Transverse colon (tissue), 4 donors: ENCODE measurements around the gene UPB1. TPM values are rescaled to one million over a fixed set of nuclear protein-coding genes. Genes with fewer than 3 reads are reported as not detected.

Source experiments
- DNase-seq: peaks from one replicate; pipeline ENCODE4 v3.0.0-alpha.2; 2019
- H3K27ac ChIP-seq, 4 donors: fragments of 200-600 bp; sonication (generic); 2 replicates each; pipeline ENCODE4 v1.5.1; 2016 to 2018; ENCODE audit warnings: inconsistent platforms in 4 of 4
- H3K27me3 ChIP-seq: fragments of 200-600 bp; sonication (generic); 2 replicates; pipeline ENCODE4 v1.5.1; 2017; ENCODE audit warnings: inconsistent platforms
- H3K36me3 ChIP-seq, 4 donors: fragments of 200-600 bp; sonication (generic); 2 replicates each; pipeline ENCODE4 v1.5.1; 2017 to 2019; ENCODE audit warnings: inconsistent platforms in 4 of 4
- H3K4me1 ChIP-seq, 4 donors: fragments of 200-600 bp; sonication (generic); 2 replicates each; pipeline ENCODE4 v1.5.1; 2017 to 2020; ENCODE audit warnings: inconsistent platforms in 4 of 4
- H3K4me3 ChIP-seq, 4 donors: fragments of 200-600 bp; sonication (generic); 1 replicate in 1 of 4; 2 replicates in 3 of 4; pipeline versions ENCODE4 v1.5.1 to v1.6.1; 2017 to 2019; ENCODE audit warnings: inconsistent platforms in 4 of 4
- H3K9me3 ChIP-seq, 2 donors: fragments of 200-600 bp; sonication (generic); 2 replicates each; pipeline ENCODE4 v1.5.1; 2017 to 2019; ENCODE audit warnings: inconsistent platforms in 2 of 2
- EP300 ChIP-seq: sonication (generic); formaldehyde crosslinking; IDR thresholded peaks from one replicate; pipeline ENCODE4 v1.6.1; 2017; ENCODE audit warnings: antibody characterized with exemption, low read depth
- POLR2A ChIP-seq: fragments of 450-650 bp; IDR thresholded peaks from one replicate; pipeline ENCODE4 v1.6.1; 2016; ENCODE audit warnings: antibody characterized with exemption, mild to moderate bottlenecking, moderate library complexity
- POLR2AphosphoS5 ChIP-seq, 3 donors: sonication (generic); formaldehyde crosslinking; IDR thresholded peaks; one replicate each; pipeline ENCODE4 v1.6.1; 2016; ENCODE audit warnings: antibody characterized with exemption in 3 of 3
- WGBS, 2 donors: methylation state at CpG; one replicate each; pipeline ENCODE4 v1.1.5; 2018; ENCODE audit warnings: low coverage in 1 of 2; 5-methylcytosine and 5-hydroxymethylcytosine counted together
- in situ Hi-C, 4 donors: fragments of 200-750 bp; cut with MboI; loops; one replicate each; pipeline versions ENCODE4 v1.15.0 to v1.15.1; 2017; ENCODE audit warnings: low sequenced_read_pairs in 3 of 4, low pct_ligation_motif_present in 1 of 4, low pct_unique_long_range_greater_than_20kb in 1 of 4
- intact Hi-C: fragments of 100-400 bp; cut with DNase I; formaldehyde crosslinking; loops from one replicate; pipeline ENCODE4 v1.15.1; 2023; ENCODE audit warnings: low total_unique reads
- total RNA-seq, 4 donors: library from RNA; depleted of rRNA; stranded (reverse); fragments of >200 nt; gene quantifications; one replicate each; pipeline ENCODE4 v1.1.0, GENCODE V29; 2016
- TF ChIP-seq, protein P1 (sequence below), 5 experiments: fragments of 200-600 bp in 3 of 5; fragments of 450-650 bp in 2 of 5; sonication (generic) in 3 of 5; IDR thresholded peaks; 1 replicate in 2 of 5; 2 replicates in 3 of 5; pipeline ENCODE4 v1.5.1; 2016 to 2017; ENCODE audit warnings: antibody characterized with exemption in 5 of 5, inconsistent platforms in 3 of 5, mild to moderate bottlenecking in 2 of 5, moderate library complexity in 1 of 5

Gene UPB1
- total RNA-seq, 4 donors from 2014 or later: 0.32 TPM; not detected in 3

DNA sequence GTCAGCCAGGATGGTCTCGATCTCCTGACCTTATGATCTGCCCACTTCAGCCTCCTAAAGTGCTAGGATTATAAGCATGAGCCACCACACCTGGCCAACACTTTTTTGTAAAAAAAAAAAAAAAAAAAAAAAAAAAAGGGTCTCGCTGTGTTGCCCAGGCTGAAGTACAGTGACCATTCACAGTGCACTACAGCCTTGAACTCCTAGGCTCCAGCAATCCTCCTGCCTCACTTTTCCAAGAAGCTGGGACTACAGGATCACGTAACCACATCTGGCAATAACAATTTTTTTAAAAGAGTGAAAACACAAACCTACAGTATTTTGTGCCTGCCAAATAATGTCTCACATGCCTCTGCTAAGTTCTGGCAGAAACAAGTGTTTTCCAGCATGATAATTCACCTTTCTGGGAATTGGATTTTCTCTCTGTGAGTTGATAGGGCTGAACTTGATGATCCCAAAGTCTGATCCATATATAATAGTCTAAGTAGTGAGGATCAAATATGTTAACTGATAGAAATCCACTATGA lies 37.2 kb upstream of the UPB1 start:
- DNase-seq: no peak
- 81 to 86% methylated on average over 2 to 3 of the region's 3 CpGs for WGBS, 2 donors
- no peak overlapping the region for H3K27ac ChIP-seq
- intact Hi-C loops (no loop called here), in situ Hi-C loops (no loop called here)
- H3K4me3 ChIP-seq: no peak overlapping the region
- H3K36me3 ChIP-seq: no peaks in the 10 kb centered on the region
- no peaks in the 10 kb centered on the region for H3K27me3 ChIP-seq
- no peaks in the 10 kb centered on the region for H3K4me1 ChIP-seq
- no peaks in the 10 kb centered on the region for H3K9me3 ChIP-seq
- TF ChIP-seq EP300 (no peak), POLR2A (no peak)

DNA sequence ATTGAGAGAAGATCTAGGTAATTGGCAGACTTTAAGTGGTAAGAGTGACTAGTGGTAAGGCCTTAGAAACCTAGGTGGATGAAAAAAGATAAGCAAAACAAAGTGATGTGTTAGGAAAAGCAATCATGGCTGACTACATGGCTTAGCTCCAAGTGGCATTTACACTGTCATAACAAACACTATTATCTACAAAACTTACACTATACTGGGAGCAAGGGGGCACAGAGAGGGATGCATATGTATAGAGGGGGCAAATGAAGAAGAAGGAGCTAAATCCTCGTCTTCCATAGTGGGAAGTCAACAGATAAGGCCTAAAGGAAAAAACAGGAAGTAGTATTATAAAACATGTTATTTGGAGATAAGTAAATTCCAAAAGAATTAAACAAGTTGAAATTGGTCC lies 35.2 kb upstream of the UPB1 start:
- 72 to 82% methylated on average over 1 of the region's 1 CpG for WGBS, 2 donors
- no peaks in the 10 kb centered on the region for H3K9me3 ChIP-seq
- no peak overlapping the region for H3K4me3 ChIP-seq
- intact Hi-C loops (no loop called here), in situ Hi-C loops (no loop called here)
- no peak overlapping the region for H3K27ac ChIP-seq
- no peaks in the 10 kb centered on the region for H3K36me3 ChIP-seq
- DNase-seq: no peak
- H3K4me1 ChIP-seq: no peaks in the 10 kb centered on the region
- H3K27me3 ChIP-seq: no peaks in the 10 kb centered on the region
- TF ChIP-seq, protein P1, sequence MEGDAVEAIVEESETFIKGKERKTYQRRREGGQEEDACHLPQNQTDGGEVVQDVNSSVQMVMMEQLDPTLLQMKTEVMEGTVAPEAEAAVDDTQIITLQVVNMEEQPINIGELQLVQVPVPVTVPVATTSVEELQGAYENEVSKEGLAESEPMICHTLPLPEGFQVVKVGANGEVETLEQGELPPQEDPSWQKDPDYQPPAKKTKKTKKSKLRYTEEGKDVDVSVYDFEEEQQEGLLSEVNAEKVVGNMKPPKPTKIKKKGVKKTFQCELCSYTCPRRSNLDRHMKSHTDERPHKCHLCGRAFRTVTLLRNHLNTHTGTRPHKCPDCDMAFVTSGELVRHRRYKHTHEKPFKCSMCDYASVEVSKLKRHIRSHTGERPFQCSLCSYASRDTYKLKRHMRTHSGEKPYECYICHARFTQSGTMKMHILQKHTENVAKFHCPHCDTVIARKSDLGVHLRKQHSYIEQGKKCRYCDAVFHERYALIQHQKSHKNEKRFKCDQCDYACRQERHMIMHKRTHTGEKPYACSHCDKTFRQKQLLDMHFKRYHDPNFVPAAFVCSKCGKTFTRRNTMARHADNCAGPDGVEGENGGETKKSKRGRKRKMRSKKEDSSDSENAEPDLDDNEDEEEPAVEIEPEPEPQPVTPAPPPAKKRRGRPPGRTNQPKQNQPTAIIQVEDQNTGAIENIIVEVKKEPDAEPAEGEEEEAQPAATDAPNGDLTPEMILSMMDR (IDR thresholded peaks at IDR 0.05): no peak
- TF ChIP-seq POLR2AphosphoS5 (IDR thresholded peaks at IDR 0.05) (no peak), POLR2A (no peak), EP300 (no peak)

DNA sequence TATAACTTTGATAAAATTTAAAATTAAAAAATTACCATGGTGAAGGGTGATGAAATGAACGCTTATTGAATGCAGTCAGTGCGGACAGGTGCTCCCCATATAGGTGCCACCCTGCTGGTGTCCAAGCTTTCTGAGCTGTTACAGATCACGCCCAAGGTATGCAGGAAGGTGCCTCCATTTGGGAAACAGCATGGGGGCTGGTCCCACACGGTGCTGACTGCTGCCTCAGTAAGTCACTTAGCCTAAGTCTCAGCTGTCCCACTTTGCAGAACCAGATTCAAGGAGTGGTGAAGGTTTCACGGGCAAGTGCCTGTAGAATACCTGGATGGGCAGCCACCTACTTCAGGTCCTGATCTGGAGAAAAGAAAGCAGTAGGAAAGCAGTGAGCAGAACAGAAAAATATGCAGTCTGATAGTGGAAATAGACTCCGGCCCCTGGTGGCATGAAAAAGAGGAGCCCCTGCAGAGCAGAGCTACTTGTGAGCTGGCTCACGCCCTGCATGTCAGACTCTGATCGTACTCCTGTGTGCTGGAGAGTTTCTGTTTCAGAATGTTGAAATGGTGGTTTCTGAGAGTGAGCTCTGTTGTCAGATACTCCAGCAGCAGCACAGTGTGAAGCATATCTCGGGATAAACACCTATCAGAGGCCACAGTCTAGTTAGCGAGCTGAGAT lies 34.6 kb upstream of the UPB1 start:
- Histone ChIP-seq H3K4me3 (no peak overlapping the region), H3K9me3 (no peaks in the 10 kb centered on the region), H3K36me3 (no peaks in the 10 kb centered on the region), H3K27ac (no peak overlapping the region), H3K4me1 (no peaks in the 10 kb centered on the region), H3K27me3 (no peaks in the 10 kb centered on the region)
- in situ Hi-C loops (no loop called here), intact Hi-C loops (no loop called here)
- 60 to 72% methylated on average over 6 to 10 of the region's 10 CpGs for WGBS, 2 donors
- no peak for DNase-seq
- TF ChIP-seq, protein P1 (IDR thresholded peaks at IDR 0.05): no peak
- TF ChIP-seq EP300 (no peak), POLR2AphosphoS5 (IDR thresholded peaks at IDR 0.05) (no peak), POLR2A (no peak)

DNA sequence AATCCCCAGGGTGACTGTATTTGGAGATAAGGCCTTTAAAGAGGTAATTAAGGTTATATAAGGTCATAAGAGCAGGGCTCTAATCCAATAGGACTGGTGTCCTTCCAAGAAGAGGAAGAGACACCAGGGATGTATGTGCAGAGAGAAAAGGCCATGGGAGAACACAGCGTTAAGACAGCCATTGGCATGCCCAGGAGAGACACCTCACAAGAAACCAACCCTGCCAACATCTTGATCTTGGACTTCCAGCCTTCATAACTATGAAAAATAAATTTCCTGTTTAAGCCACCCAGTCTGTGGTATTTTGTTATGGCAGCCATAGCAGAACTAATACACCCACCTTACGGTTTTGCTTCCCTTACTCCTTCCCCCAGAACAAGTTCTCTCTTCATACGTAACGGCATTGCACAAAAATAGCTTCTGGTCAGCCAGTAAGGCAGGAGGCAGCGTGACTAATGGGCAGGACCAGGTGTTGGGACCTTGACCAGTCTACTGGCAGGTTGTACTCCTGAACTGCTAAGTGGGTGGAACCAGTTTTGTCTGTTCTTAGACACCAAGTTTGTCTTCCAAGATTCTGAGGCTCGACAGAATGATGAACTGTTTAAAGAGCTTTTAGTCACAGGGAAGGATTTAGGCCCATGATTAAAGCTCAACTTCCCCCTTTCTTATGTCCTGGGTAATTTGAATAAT lies 31.9 kb upstream of the UPB1 start:
- TF ChIP-seq POLR2A (no peak), POLR2AphosphoS5 (IDR thresholded peaks at IDR 0.05) (no peak), EP300 (no peak)
- TF ChIP-seq, protein P1 (IDR thresholded peaks at IDR 0.05): no peak
- H3K9me3 ChIP-seq: no peaks in the 10 kb centered on the region
- intact Hi-C loops: no loop called here
- H3K27me3 ChIP-seq: no peaks in the 10 kb centered on the region
- H3K4me3 ChIP-seq: no peak overlapping the region
- H3K27ac ChIP-seq: no peak overlapping the region
- in situ Hi-C loops: no loop called here
- peaks cover 0 to 14% (median 5%) of the 10 kb centered on the region in 4 donors for H3K4me1 ChIP-seq
- no peak for DNase-seq
- no peaks in the 10 kb centered on the region for H3K36me3 ChIP-seq
- WGBS, 2 donors: 82% methylated on average over 6 of the region's 6 CpGs; no CpG with 5 or more reads in 1 of the 2 donors
